ENCODE results near the gene SNAI3.

SNAI3 gene

DNA sequence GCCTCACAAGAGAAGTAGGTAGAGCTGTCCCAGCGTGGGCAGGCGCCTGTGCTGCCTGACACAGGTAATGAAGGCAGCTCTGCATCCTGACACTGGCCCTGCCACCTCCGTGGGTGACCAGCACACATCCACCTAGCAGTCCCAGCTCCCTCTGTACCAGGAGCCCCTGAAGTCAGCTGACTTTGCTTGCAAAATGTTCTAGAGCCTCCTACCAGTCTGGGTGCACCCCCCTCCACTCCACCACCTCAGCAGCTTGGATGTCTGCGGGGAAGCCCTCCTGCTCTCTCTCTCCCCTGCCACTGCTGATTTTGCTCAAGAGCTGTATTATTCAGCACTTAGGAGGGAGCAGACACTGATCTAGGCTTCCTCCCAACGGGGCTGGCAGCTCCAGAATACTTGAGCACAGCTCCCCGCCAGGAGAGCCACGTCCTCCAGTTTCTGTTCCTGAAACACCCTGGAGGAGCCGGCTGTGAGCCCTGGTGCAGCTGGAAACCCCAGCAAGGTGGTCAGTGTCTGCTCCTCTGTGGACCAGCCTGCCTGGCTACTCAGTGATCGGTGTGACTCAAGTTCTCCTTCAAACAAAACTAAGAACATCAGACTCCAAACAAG is 18.9 kb upstream of the SNAI3 start:
- peaks cover 20% of the 10 kb centered on the region for H3K36me3 ChIP-seq (ENCODE audit: control insufficient read depth, low read length)
- peaks cover 72% of the 10 kb centered on the region for H3K4me1 ChIP-seq (ENCODE audit: control insufficient read depth, low read length)
- peak overlapping the region; percentile 27 for H3K27ac ChIP-seq (ENCODE audit: low read depth, low read length)
- H3K4me2 ChIP-seq (ENCODE audit: low read length), result peak overlapping the region; percentile 83
- TF ChIP-seq, protein P1, sequence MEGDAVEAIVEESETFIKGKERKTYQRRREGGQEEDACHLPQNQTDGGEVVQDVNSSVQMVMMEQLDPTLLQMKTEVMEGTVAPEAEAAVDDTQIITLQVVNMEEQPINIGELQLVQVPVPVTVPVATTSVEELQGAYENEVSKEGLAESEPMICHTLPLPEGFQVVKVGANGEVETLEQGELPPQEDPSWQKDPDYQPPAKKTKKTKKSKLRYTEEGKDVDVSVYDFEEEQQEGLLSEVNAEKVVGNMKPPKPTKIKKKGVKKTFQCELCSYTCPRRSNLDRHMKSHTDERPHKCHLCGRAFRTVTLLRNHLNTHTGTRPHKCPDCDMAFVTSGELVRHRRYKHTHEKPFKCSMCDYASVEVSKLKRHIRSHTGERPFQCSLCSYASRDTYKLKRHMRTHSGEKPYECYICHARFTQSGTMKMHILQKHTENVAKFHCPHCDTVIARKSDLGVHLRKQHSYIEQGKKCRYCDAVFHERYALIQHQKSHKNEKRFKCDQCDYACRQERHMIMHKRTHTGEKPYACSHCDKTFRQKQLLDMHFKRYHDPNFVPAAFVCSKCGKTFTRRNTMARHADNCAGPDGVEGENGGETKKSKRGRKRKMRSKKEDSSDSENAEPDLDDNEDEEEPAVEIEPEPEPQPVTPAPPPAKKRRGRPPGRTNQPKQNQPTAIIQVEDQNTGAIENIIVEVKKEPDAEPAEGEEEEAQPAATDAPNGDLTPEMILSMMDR (IDR thresholded peaks at IDR 0.05; ENCODE audit: low read depth, low read length, poor library complexity, severe bottlenecking), result no peak
- no peak for TF ChIP-seq EZH2phosphoT487 (IDR thresholded peaks at IDR 0.05; ENCODE audit: borderline replicate concordance, low read length)
- H4K20me1 ChIP-seq (ENCODE audit: control insufficient read depth, insufficient read depth, low read depth, low read length), result peaks cover 12% of the 10 kb centered on the region; the same call in 1 of the 2 replicates
- H3K79me2 ChIP-seq (ENCODE audit: control insufficient read depth, low read length), result peaks cover 88% of the 10 kb centered on the region
- H3K4me3 ChIP-seq (ENCODE audit: low read length), result peak overlapping the region; percentile 81
- H3F3A ChIP-seq (ENCODE audit: control insufficient read depth, insufficient read depth), result peaks cover 15% of the 10 kb centered on the region
- no peaks in the 10 kb centered on the region for H3K27me3 ChIP-seq (ENCODE audit: control insufficient read depth, low read length)
- H3K9me3 ChIP-seq (ENCODE audit: control insufficient read depth, insufficient read depth, low read length), result no peaks in the 10 kb centered on the region
- no peaks in the 10 kb centered on the region for H3K9me2 ChIP-seq (replicated peaks; ENCODE audit: control insufficient read depth, low read length)

DNA sequence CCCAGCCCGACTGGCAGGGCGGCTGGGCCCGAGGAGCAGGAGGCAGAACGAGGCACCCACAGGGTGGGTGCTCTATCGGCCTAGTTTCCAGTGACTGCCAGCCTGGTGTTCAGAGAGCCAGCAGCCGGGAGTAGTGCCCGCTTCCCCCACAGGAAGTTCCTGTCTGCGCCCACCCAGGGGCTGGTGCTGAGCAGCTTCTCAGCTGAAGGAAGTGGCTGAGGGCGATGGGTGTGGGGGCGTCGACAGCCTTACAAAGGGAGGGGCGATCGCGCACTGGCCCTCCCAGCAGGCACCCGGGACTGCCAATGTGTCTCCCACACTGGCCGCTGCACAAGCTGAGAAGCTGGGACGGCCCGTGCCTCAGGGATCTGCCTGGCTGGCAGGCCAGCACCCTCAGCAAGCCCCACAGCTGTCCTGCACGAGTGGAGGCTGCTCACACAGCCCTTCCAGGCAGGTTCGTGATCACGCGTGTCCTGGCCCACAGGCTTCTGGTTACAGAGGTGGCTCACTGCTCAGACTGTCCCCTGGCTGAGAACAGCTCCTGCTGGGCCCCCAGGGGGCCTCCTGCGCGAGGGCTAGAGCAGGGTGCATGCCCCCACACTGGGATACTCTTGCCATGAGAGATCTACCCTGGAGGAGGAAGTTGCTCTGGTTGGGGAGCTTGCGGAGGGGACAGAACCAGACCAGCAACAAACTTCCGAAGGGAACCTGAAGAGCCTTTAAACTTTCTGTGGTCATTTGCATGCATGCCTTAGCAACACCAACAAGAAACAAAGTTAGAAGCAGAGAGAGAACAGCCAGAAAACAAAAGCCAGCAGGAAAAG is 17.4 kb upstream of the SNAI3 start:
- Histone ChIP-seq H3K4me3 (ENCODE audit: low read length) (peak overlapping the region; percentile 81), H4K20me1 (ENCODE audit: control insufficient read depth, insufficient read depth, low read depth, low read length) (peaks cover 12% of the 10 kb centered on the region; the same call in 1 of the 2 replicates), H3K36me3 (ENCODE audit: control insufficient read depth, low read length) (peaks cover 33% of the 10 kb centered on the region), H3K27ac (ENCODE audit: low read depth, low read length) (peak overlapping the region; percentile 29; the same call in 1 of the 2 replicates), H3K79me2 (ENCODE audit: control insufficient read depth, low read length) (peaks cover 76% of the 10 kb centered on the region), H3F3A (ENCODE audit: control insufficient read depth, insufficient read depth) (peaks cover 15% of the 10 kb centered on the region), H3K9me3 (ENCODE audit: control insufficient read depth, insufficient read depth, low read length) (no peaks in the 10 kb centered on the region), H3K9me2 (replicated peaks; ENCODE audit: control insufficient read depth, low read length) (no peaks in the 10 kb centered on the region), H3K27me3 (ENCODE audit: control insufficient read depth, low read length) (no peaks in the 10 kb centered on the region), H3K4me1 (ENCODE audit: control insufficient read depth, low read length) (peaks cover 75% of the 10 kb centered on the region), H3K4me2 (ENCODE audit: low read length) (peak overlapping the region; percentile 83)
- TF ChIP-seq, protein P1 (IDR thresholded peaks at IDR 0.05; ENCODE audit: low read depth, low read length, poor library complexity, severe bottlenecking), result no peak
- TF ChIP-seq EZH2phosphoT487 (IDR thresholded peaks at IDR 0.05; ENCODE audit: borderline replicate concordance, low read length), result no peak

DNA sequence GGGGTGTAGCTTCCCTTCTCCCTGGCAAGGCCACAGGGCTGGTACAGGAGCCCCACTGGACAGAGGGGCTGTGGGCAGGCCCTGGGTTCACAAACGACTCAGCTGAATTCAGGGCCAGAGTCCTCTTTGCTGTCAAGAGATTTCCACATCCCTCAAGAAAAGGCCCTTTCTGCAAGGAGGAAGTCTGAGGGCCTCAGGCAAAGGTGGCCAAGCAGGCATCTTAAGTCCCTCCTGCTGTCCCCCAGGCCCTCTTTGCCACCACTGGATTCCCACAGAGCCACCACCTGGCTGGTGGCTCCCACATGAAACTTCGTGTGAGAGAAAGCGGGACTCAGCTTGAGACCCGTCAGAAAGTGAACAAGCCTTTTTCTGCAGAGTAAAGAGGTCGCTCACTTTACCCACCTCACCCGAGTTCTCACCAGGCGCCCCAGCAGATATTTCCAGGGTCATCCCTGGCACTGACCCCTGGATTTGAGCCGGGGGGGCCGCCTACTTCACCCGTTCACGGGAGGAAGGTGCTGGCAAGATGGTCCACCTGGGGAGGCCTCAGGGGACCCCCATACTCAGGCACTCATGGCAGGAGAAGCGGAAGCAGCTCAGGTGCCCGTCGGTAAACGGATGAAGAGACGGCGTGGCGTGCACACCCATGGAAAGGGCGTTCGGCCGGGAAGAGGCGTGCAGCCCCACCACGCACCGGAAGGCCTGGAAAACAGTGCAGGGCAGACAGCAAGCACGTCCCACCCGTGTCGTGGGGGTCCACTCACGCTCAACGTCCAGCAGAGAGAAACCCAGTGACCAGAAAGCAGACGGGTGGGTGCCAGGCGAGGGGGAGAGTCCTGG is 16.3 kb upstream of the SNAI3 start:
- Histone ChIP-seq H3K36me3 (ENCODE audit: control insufficient read depth, low read length) (peaks cover 45% of the 10 kb centered on the region), H3K4me1 (ENCODE audit: control insufficient read depth, low read length) (peaks cover 66% of the 10 kb centered on the region), H3K79me2 (ENCODE audit: control insufficient read depth, low read length) (peaks cover 65% of the 10 kb centered on the region), H3K27me3 (ENCODE audit: control insufficient read depth, low read length) (no peaks in the 10 kb centered on the region), H3F3A (ENCODE audit: control insufficient read depth, insufficient read depth) (peaks cover 15% of the 10 kb centered on the region), H3K9me2 (replicated peaks; ENCODE audit: control insufficient read depth, low read length) (no peaks in the 10 kb centered on the region), H3K9me3 (ENCODE audit: control insufficient read depth, insufficient read depth, low read length) (no peaks in the 10 kb centered on the region), H4K20me1 (ENCODE audit: control insufficient read depth, insufficient read depth, low read depth, low read length) (peaks cover 12% of the 10 kb centered on the region; the same call in 1 of the 2 replicates), H3K4me2 (ENCODE audit: low read length) (peak overlapping the region; percentile 83), H3K4me3 (ENCODE audit: low read length) (peak overlapping the region; percentile 81), H3K27ac (ENCODE audit: low read depth, low read length) (peak overlapping the region; percentile 29)
- TF ChIP-seq, protein P1 (IDR thresholded peaks at IDR 0.05; ENCODE audit: low read depth, low read length, poor library complexity, severe bottlenecking), result no peak
- TF ChIP-seq EZH2phosphoT487 (IDR thresholded peaks at IDR 0.05; ENCODE audit: borderline replicate concordance, low read length), result no peak

Measured in DOHH2 (cell line).